ENCODE measurements around the gene SLC9B2.

DNA sequence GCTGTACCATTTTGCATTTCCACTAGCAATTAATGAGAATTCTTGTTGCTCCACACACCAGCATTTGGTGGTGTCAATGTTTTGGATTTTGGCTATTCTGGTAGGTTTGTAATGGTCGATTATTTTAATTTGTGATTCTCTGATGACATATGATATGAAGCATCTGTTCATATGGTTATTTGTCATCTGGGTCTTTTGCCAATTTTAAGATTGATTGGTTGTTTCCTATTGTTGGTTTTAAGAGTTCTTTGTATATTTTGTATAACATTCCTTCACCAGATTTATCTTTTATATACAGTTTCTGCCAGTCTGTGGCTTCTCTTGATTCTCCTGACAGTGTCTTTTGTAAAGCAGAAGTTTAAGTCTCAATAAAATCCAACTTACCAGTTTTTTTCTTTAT is 41.6 kb upstream of the SLC9B2 start:
- TF ChIP-seq CTCF (IDR thresholded peaks at IDR 0.05; ENCODE audit: low read depth, low read length) (no peak), POLR2A (IDR thresholded peaks at IDR 0.05; ENCODE audit: extremely low read depth, insufficient read length) (no peak), MAX (IDR thresholded peaks at IDR 0.05; ENCODE audit: low read depth, low read length) (no peak), MYC (IDR thresholded peaks at IDR 0.05; ENCODE audit: low read depth, low read length) (no peak)
